Natural killer cell (primary cell): ENCODE measurements around the gene MOCOS. TPM values are rescaled to one million over a fixed set of nuclear protein-coding genes. Genes with fewer than 3 reads are reported as not detected.

Experiments
- ATAC-seq, 3 donors: fragments of 150-1000 bp in 2 of 3; fragments of 200-7000 bp in 1 of 3; cut with Tn5 transposase; 1 replicate in 1 of 3; 2 replicates in 2 of 3; pipeline ENCODE4 v1.10.0; 2021; ENCODE audit warnings: mild to moderate bottlenecking in 2 of 3, moderate library complexity in 2 of 3
- DNase-seq, 2 donors: peaks; one replicate each; pipeline versions ENCODE4 v3.0.0 to v3.0.0-alpha.2; 2013 to 2021; ENCODE audit warnings: mixed read lengths in 1 of 2
- H3K27ac ChIP-seq: one replicate; pipeline ENCODE4 v1.5.1; 2013; ENCODE audit warnings: mild to moderate bottlenecking, low read length
- H3K27me3 ChIP-seq: one replicate; pipeline ENCODE4 v1.6.1; 2013; ENCODE audit warnings: low read length; ENCODE audit not compliant: control insufficient read depth, insufficient read depth
- H3K36me3 ChIP-seq: one replicate; pipeline ENCODE4 v1.6.1; 2013; ENCODE audit warnings: low read length; ENCODE audit not compliant: control insufficient read depth, insufficient read depth
- H3K4me1 ChIP-seq: one replicate; pipeline ENCODE4 v1.6.1; 2013; ENCODE audit warnings: low read length; ENCODE audit not compliant: control insufficient read depth, insufficient read depth
- H3K4me3 ChIP-seq: one replicate; pipeline ENCODE4 v1.5.1; 2013; ENCODE audit warnings: low read length
- H3K9me3 ChIP-seq: one replicate; pipeline ENCODE4 v1.6.1; 2013; ENCODE audit warnings: low read length; ENCODE audit not compliant: control insufficient read depth, insufficient read depth
- H3K27ac Mint-ChIP-seq, 2 donors: one replicate each; pipeline ENCODE4 v1.8.0; 2022; ENCODE audit warnings: mild to moderate bottlenecking in 2 of 2, mixed read lengths in 2 of 2, moderate library complexity in 1 of 2
- H3K27me3 Mint-ChIP-seq, 2 donors: one replicate each; pipeline ENCODE4 v1.8.0; 2022; ENCODE audit warnings: low read depth in 2 of 2, mixed read lengths in 2 of 2
- H3K36me3 Mint-ChIP-seq: one replicate; pipeline ENCODE4 v1.8.0; 2022; ENCODE audit warnings: mixed read lengths
- H3K4me1 Mint-ChIP-seq, 2 donors: one replicate each; pipeline ENCODE4 v1.8.0; 2022; ENCODE audit warnings: mixed read lengths in 2 of 2
- H3K4me3 Mint-ChIP-seq: one replicate; pipeline ENCODE4 v1.8.0; 2022; ENCODE audit warnings: mild to moderate bottlenecking, moderate library complexity, mixed read lengths
- H3K9me3 Mint-ChIP-seq, 2 donors: one replicate each; pipeline ENCODE4 v1.8.0; 2022; ENCODE audit warnings: mixed read lengths in 2 of 2
- CTCF ChIP-seq: fragments of 200-600 bp; IDR thresholded peaks from one replicate; pipeline ENCODE4 v1.8.0; 2022; ENCODE audit warnings: antibody characterized with exemption
- WGBS: methylation state at CpG from one replicate; pipeline ENCODE4 v1.1.7; 2013; ENCODE audit warnings: missing lambda C conversion rate; ENCODE audit not compliant: insufficient coverage; 5-methylcytosine and 5-hydroxymethylcytosine counted together
- intact Hi-C: fragments of 100-400 bp; cut with micrococcal nuclease; formaldehyde crosslinking; loops from one replicate; pipeline ENCODE4 v1.14.2; 2022
- total RNA-seq, 4 donors: library from RNA; stranded (reverse); fragments of 120-200 nt in 1 of 4; gene quantifications; one replicate each; pipeline versions ENCODE4 v1.2.3 to v1.2.4, GENCODE V29; 2013 to 2022

Gene MOCOS
- total RNA-seq, 3 donors from 2014 or later (not counting 1 experiment from before 2014, with no cell fraction given), result 0.10 to 0.24 (median 0.16) TPM

- no peaks in the 10 kb centered on the region for H3K4me1 Mint-ChIP-seq
Observed at GRCh38 chr18:36199691-36200295, 12.5 kb downstream of the MOCOS start.

GRCh38 chr18:36200354-36200771 is 13.1 kb downstream of the MOCOS start:
- H3K27me3 Mint-ChIP-seq, result peaks cover 0 to 2% of the 10 kb centered on the region in 2 donors
- Histone ChIP-seq H3K27ac (no peak overlapping the region), H3K4me1 (no peaks in the 10 kb centered on the region), H3K4me3 (no peak overlapping the region), H3K9me3 (no peaks in the 10 kb centered on the region), H3K27me3 (no peaks in the 10 kb centered on the region), H3K36me3 (no peaks in the 10 kb centered on the region)
- no peak overlapping the region for H3K4me3 Mint-ChIP-seq
- H3K9me3 Mint-ChIP-seq, result no peaks in the 10 kb centered on the region
- ATAC-seq, result no peak
- no peaks in the 10 kb centered on the region for H3K4me1 Mint-ChIP-seq
- DNase-seq, result no peak
- intact Hi-C loops, result no loop called here
- no peaks in the 10 kb centered on the region for H3K36me3 Mint-ChIP-seq
- no peak for TF ChIP-seq CTCF
- no peak overlapping the region for H3K27ac Mint-ChIP-seq

More at GRCh38 chr18:36199691-36200295, 12.5 kb downstream of the MOCOS start:
- Mint-ChIP-seq H3K27me3 (peaks cover 4 to 5% of the 10 kb centered on the region in 2 donors), H3K4me3 (no peak overlapping the region), H3K9me3 (no peaks in the 10 kb centered on the region), H3K36me3 (no peaks in the 10 kb centered on the region), H3K27ac (no peak overlapping the region)
- Histone ChIP-seq H3K36me3 (no peaks in the 10 kb centered on the region), H3K27me3 (no peaks in the 10 kb centered on the region), H3K9me3 (no peaks in the 10 kb centered on the region), H3K4me3 (no peak overlapping the region), H3K27ac (no peak overlapping the region), H3K4me1 (no peaks in the 10 kb centered on the region)
- no peak for TF ChIP-seq CTCF
- ATAC-seq (no peak), DNase-seq (no peak)
- 86% methylated on average over 22 of the region's 22 CpGs for WGBS
- intact Hi-C loops, result no loop called here

- Histone ChIP-seq H3K9me3 (no peaks in the 10 kb centered on the region), H3K4me3 (no peak overlapping the region), H3K27me3 (no peaks in the 10 kb centered on the region), H3K4me1 (no peaks in the 10 kb centered on the region), H3K27ac (no peak overlapping the region), H3K36me3 (no peaks in the 10 kb centered on the region)
- no peak for DNase-seq
- 95% methylated on average over 1 of the region's 2 CpGs for WGBS
- no peak overlapping the region for H3K27ac Mint-ChIP-seq
- no peaks in the 10 kb centered on the region for H3K27me3 Mint-ChIP-seq
- no peaks in the 10 kb centered on the region for H3K9me3 Mint-ChIP-seq
- ATAC-seq, result no peak
- intact Hi-C loops, result no loop called here
- no peak overlapping the region for H3K4me3 Mint-ChIP-seq
- no peaks in the 10 kb centered on the region for H3K4me1 Mint-ChIP-seq
- TF ChIP-seq CTCF, result no peak
- H3K36me3 Mint-ChIP-seq, result no peaks in the 10 kb centered on the region
Observed at GRCh38 chr18:36201765-36202164, 14.5 kb downstream of the MOCOS start.

- ATAC-seq (no peak), DNase-seq (no peak)
- TF ChIP-seq CTCF, result no peak
- Histone ChIP-seq H3K4me3 (no peak overlapping the region), H3K36me3 (no peaks in the 10 kb centered on the region), H3K27me3 (no peaks in the 10 kb centered on the region), H3K4me1 (no peaks in the 10 kb centered on the region), H3K9me3 (no peaks in the 10 kb centered on the region), H3K27ac (no peak overlapping the region)
- no peaks in the 10 kb centered on the region for H3K4me1 Mint-ChIP-seq
- no peak overlapping the region for H3K4me3 Mint-ChIP-seq
- WGBS, result 82% methylated on average over 7 of the region's 7 CpGs
- intact Hi-C loops, result no loop called here
- H3K36me3 Mint-ChIP-seq, result no peaks in the 10 kb centered on the region
- H3K9me3 Mint-ChIP-seq, result no peaks in the 10 kb centered on the region
- H3K27ac Mint-ChIP-seq, result no peak overlapping the region
- H3K27me3 Mint-ChIP-seq, result peaks cover 0 to 7% of the 10 kb centered on the region in 2 donors
Observed at GRCh38 chr18:36203360-36203895, 16.1 kb downstream of the MOCOS start.
